Endothelial cell of umbilical vein (primary cell): ENCODE data around the gene CCDC194. TPM values are rescaled to one million over a fixed set of nuclear protein-coding genes. Genes with fewer than 3 reads are reported as not detected.

ENCODE experiments used
- BruUV-seq: library from RNA; stranded (reverse); fragments of 400-500 nt; replicated peaks from 2 replicates; lab custom pipeline; 2021; lab: Mats Ljungman, UMichigan
- CTCF ChIA-PET: fragments of 300-600, 350-600 bp; sonication (Branson Sonifier 250); formaldehyde crosslinking; loops from one replicate; lab custom pipeline; 2021; ENCODE audit warnings: antibody characterized with exemption, inconsistent platforms; lab: Charles Lee
- POLR2A ChIA-PET: fragments of 300-600, 350-600 bp; sonication (Branson Sonifier 250); formaldehyde crosslinking; loops from one replicate; lab custom pipeline; 2021; ENCODE audit warnings: antibody characterized with exemption, inconsistent platforms; lab: Charles Lee
- DNase-seq: peaks from one replicate; pipeline ENCODE4 v3.0.0-alpha.2; 2011; ENCODE audit warnings: low read depth, low spot score
- FAIRE-seq: peaks from 2 replicates; lab custom pipeline; 2011; peaks lifted over from hg19 to GRCh38; lab: Jason Lieb, UNC
- H2AFZ ChIP-seq: 2 replicates; pipeline ENCODE4 v1.6.0; 2012; ENCODE audit warnings: low read depth, low read length, control low read depth, inconsistent platforms
- H3K27ac ChIP-seq: 2 replicates; pipeline ENCODE4 v1.5.1; 2011; ENCODE audit warnings: low read depth, mild to moderate bottlenecking, control low read depth, low read length, moderate library complexity; ENCODE audit not compliant: insufficient read depth
- H3K27me3 ChIP-seq, 2 experiments: 2 replicates each; pipeline versions ENCODE4 v1.6.0 to v1.6.1; 2011; ENCODE audit warnings: low read length in 2 of 2, mixed read lengths in 1 of 2; ENCODE audit not compliant: control insufficient read depth in 2 of 2, insufficient read depth in 2 of 2
- H3K36me3 ChIP-seq, 2 experiments: 2 replicates in 1 of 2; 3 replicates in 1 of 2; pipeline ENCODE4 v1.5.1; 2011; ENCODE audit warnings: low read length in 2 of 2, mild to moderate bottlenecking in 1 of 2, moderate library complexity in 1 of 2; ENCODE audit not compliant: control insufficient read depth in 2 of 2, insufficient read depth in 2 of 2; ENCODE audit errors: extremely low read depth in 1 of 2
- H3K4me1 ChIP-seq: 3 replicates; pipeline ENCODE4 v1.5.1; 2011; ENCODE audit warnings: mild to moderate bottlenecking, low read length; ENCODE audit not compliant: control insufficient read depth, insufficient read depth; ENCODE audit errors: extremely low read depth
- H3K4me2 ChIP-seq: 2 replicates; pipeline ENCODE4 v1.6.1; 2011; ENCODE audit warnings: low read length, control low read depth, mixed read lengths; ENCODE audit not compliant: insufficient read depth
- H3K4me3 ChIP-seq, 3 experiments: fragments of 200-600 bp in 1 of 3; sonication (generic), shearing (Covaris generic) in 1 of 3; replicated peaks in 1 of 3; 2 replicates each; pipeline ENCODE4 v1.5.1; 2011 to 2016; ENCODE audit warnings: control low read depth in 3 of 3, low read length in 3 of 3, mild to moderate bottlenecking in 2 of 3, inconsistent platforms in 1 of 3, low read depth in 1 of 3, moderate library complexity in 1 of 3; ENCODE audit not compliant: insufficient read depth in 1 of 3
- H3K79me2 ChIP-seq: 2 replicates; pipeline ENCODE4 v1.6.0; 2012; ENCODE audit warnings: low read length, inconsistent platforms; ENCODE audit not compliant: control insufficient read depth, insufficient read depth
- H3K9ac ChIP-seq: replicated peaks from 2 replicates; pipeline ENCODE3; 2011; ENCODE audit warnings: low read length, control low read depth; ENCODE audit not compliant: insufficient read depth; ENCODE audit errors: extremely low read depth
- H3K9me1 ChIP-seq: replicated peaks from 3 replicates; pipeline ENCODE4 v1.6.0; 2011; ENCODE audit warnings: mild to moderate bottlenecking, low read length; ENCODE audit not compliant: control insufficient read depth, insufficient read depth; ENCODE audit errors: extremely low read depth
- H3K9me3 ChIP-seq: replicated peaks from 2 replicates; pipeline ENCODE4 v1.5.1; 2012; ENCODE audit warnings: low read length, inconsistent platforms; ENCODE audit not compliant: control insufficient read depth, insufficient read depth
- H4K20me1 ChIP-seq: replicated peaks from 2 replicates; pipeline ENCODE3; 2011; ENCODE audit warnings: mild to moderate bottlenecking, low read length; ENCODE audit not compliant: control insufficient read depth, insufficient read depth; ENCODE audit errors: extremely low read depth
- CTCF ChIP-seq, 2 donors: IDR thresholded peaks; 1 replicate in 1 of 2; 2 replicates in 1 of 2; pipeline ENCODE4 v1.5.1; 2011; ENCODE audit warnings: low read length in 2 of 2, mild to moderate bottlenecking in 2 of 2, moderate library complexity in 2 of 2, control low read depth in 1 of 2, inconsistent platforms in 1 of 2, low read depth in 1 of 2; ENCODE audit not compliant: insufficient read depth in 1 of 2; ENCODE audit errors: extremely low read depth in 1 of 2
- EZH2 ChIP-seq: IDR thresholded peaks from 2 replicates; pipeline ENCODE4 v1.6.1; 2012; ENCODE audit warnings: borderline replicate concordance, low read depth, mild to moderate bottlenecking, moderate library complexity, low read length, inconsistent platforms; ENCODE audit not compliant: severe bottlenecking
- FOS ChIP-seq: IDR thresholded peaks from 2 replicates; pipeline ENCODE4 v1.6.1; 2011; ENCODE audit warnings: mild to moderate bottlenecking, low read length, moderate library complexity, borderline replicate concordance; ENCODE audit not compliant: insufficient read depth
- MYC ChIP-seq: IDR thresholded peaks from one replicate; pipeline ENCODE4 v1.6.1; 2011; ENCODE audit warnings: mild to moderate bottlenecking, low read depth, low read length
- POLR2A ChIP-seq: IDR thresholded peaks from 2 replicates; pipeline ENCODE4 v1.6.1; 2012; ENCODE audit warnings: low read depth, mild to moderate bottlenecking, control low read depth, low read length
- POLR2AphosphoS5 ChIP-seq: IDR thresholded peaks from 2 replicates; pipeline ENCODE4 v1.6.1; 2012; ENCODE audit warnings: low read depth, mild to moderate bottlenecking, control low read depth, low read length, moderate library complexity; ENCODE audit not compliant: insufficient read depth
- dilution Hi-C: fragments of 300-500 bp; cut with MboI; formaldehyde crosslinking; loops from one replicate; pipeline ENCODE4 v1.15.0; 2019; ENCODE audit warnings: low sequenced_read_pairs; ENCODE audit not compliant: extremely low pct_ligation_motif_present
- intact Hi-C: fragments of 100-400 bp; cut with micrococcal nuclease; formaldehyde crosslinking; loops from one replicate; pipeline ENCODE4 v1.10.0; 2022
- polyA plus RNA-seq, 4 experiments: library from polyadenylated mRNA; depleted of rRNA in 3 of 4; stranded (reverse) in 3 of 4; unstranded in 1 of 4; fragments of >200 nt; gene quantifications; 2 replicates each; pipeline versions ENCODE4 v1.2.1 to v1.2.3, GENCODE V29; 2011 to 2012; ENCODE audit warnings: missing spikeins in 1 of 4
- total RNA-seq: library from RNA; stranded (reverse); gene quantifications from 2 replicates; pipeline ENCODE4 v1.2.3, GENCODE V29; 2021

The CCDC194 gene
- total and polyA plus RNA-seq, 2 donors (not counting 3 experiments of a cell fraction or from before 2014, with no cell fraction given), result 0.12 TPM; not detected in 1

- POLR2A ChIA-PET, result interaction anchor here (1.4 kb wide), 1 partner anchor 29 kb away, joined by 3 read pairs; the partner anchor contains the start of gene MVB12A
- DNase-seq (peak; percentile 95), FAIRE-seq (peak; percentile 92)
- intact Hi-C loops (loop anchor here (1.0 kb wide), 2 partner anchors 45 to 99 kb away; no protein-coding TSS in a partner anchor), dilution Hi-C loops (no loop called here)
- TF ChIP-seq POLR2A (peak; percentile 31), FOS (no peak), MYC (no peak), CTCF (IDR thresholded peaks at IDR 0.05; ENCODE audit: extremely low read depth in 1 of 2, insufficient read depth in 1 of 2, low read depth in 1 of 2, low read length in 2 of 2) (peak; percentile 78 to 79), POLR2AphosphoS5 (no peak), EZH2 (no peak)
- peak overlapping the region; percentile 21 to 53 (median 41) for H3K4me3 ChIP-seq
- H3K4me1 ChIP-seq, result peaks cover 17% of the 10 kb centered on the region
- H2AFZ ChIP-seq, result peak overlapping the region; percentile 86
- H3K9me1 ChIP-seq, result no peaks in the 10 kb centered on the region
- no peaks in the 10 kb centered on the region for H4K20me1 ChIP-seq
- H3K27me3 ChIP-seq, result peaks cover 6% of the 10 kb centered on the region in 2 experiments
- no peaks in the 10 kb centered on the region for H3K79me2 ChIP-seq
- H3K9me3 ChIP-seq, result no peaks in the 10 kb centered on the region
- BruUV-seq, result no TSS peak
- H3K27ac ChIP-seq, result no peak overlapping the region
- no peaks in the 10 kb centered on the region for H3K36me3 ChIP-seq
- CTCF ChIA-PET, result interaction anchor here (0.7 to 8.6 kb wide), 18 partner anchors 10 to 162 kb away, joined by 3 to 180 read pairs (median 4); partner anchors contain the start of genes ABHD8, ANO8, BST2 and SLC27A1
- H3K4me2 ChIP-seq, result peak overlapping the region; percentile 78
- no peak overlapping the region for H3K9ac ChIP-seq
These were observed 3.2 kb downstream of the CCDC194 start for GRCh38 chr19:17390665-17391370.
